HCT116 (cell line): Measurements from ENCODE around the gene SYNJ1. TPM values are rescaled to one million over a fixed set of nuclear protein-coding genes. Genes with fewer than 3 reads are reported as not detected.

ENCODE experiments used
- ATAC-seq: fragments of 200-7000 bp; cut with Tn5 transposase; 2 replicates; pipeline ENCODE4 v1.9.1; 2020; ENCODE audit warnings: mild to moderate bottlenecking, moderate library complexity
- BruUV-seq: library from RNA; stranded (reverse); fragments of 400-500 nt; replicated peaks from 2 replicates; lab custom pipeline; 2021; lab: Mats Ljungman, UMichigan
- CTCF ChIA-PET: fragments of 300-600 bp; sonication (Branson Sonifier 250); formaldehyde crosslinking; loops from one replicate; lab custom pipeline; 2021; ENCODE audit warnings: antibody characterized with exemption; lab: Charles Lee
- POLR2A ChIA-PET: fragments of 300-600, 350-600 bp; sonication (Branson Sonifier 250); formaldehyde crosslinking; loops from one replicate; lab custom pipeline; 2021; ENCODE audit warnings: antibody characterized with exemption; lab: Charles Lee
- RAD21 ChIA-PET, 2 experiments: fragments of 300-600 bp; sonication (Branson Sonifier 250); formaldehyde crosslinking; loops; one replicate each; lab custom pipeline; 2023; ENCODE audit warnings: low total read pairs in 2 of 2; ENCODE audit not compliant: uncharacterized antibody in 2 of 2, unreplicated experiment in 2 of 2, low non-redundant PET in 1 of 2; lab: Charles Lee
- DNase-seq: peaks from one replicate; pipeline ENCODE4 v3.0.0-alpha.2; 2010; ENCODE audit warnings: low read depth, low spot score
- H2AFZ ChIP-seq: fragments of 200-600 bp; shearing (Covaris generic), sonication (generic); 2 replicates; pipeline ENCODE4 v1.6.1; 2017; ENCODE audit warnings: low read depth, mixed run types, mixed read lengths, antibody characterized with exemption, low read length; ENCODE audit not compliant: poor library complexity, severe bottlenecking
- H3K27ac ChIP-seq: 2 replicates; pipeline ENCODE4 v1.5.1; 2012; ENCODE audit warnings: low read depth, low read length
- H3K27me3 ChIP-seq: fragments of 200-600 bp; sonication (generic); 2 replicates; pipeline ENCODE4 v1.6.1; 2016; ENCODE audit warnings: mixed run types, low read length, mixed read lengths; ENCODE audit not compliant: insufficient read depth
- H3K36me3 ChIP-seq, 2 experiments: fragments of 200-500 bp in 1 of 2; fragments of 200-600 bp in 1 of 2; sonication (Bioruptor generic) in 1 of 2; sonication (generic) in 1 of 2; 2 replicates each; pipeline versions ENCODE4 v1.5.1 to v1.6.1; 2014 to 2016; ENCODE audit warnings: low read length in 2 of 2, inconsistent platforms in 1 of 2, mixed read lengths in 1 of 2, mixed run types in 1 of 2; ENCODE audit not compliant: insufficient read depth in 2 of 2, control insufficient read depth in 1 of 2
- H3K4me1 ChIP-seq, 2 experiments: fragments of 200-600 bp in 1 of 2; sonication (generic) in 1 of 2; 2 replicates each; pipeline versions ENCODE4 v1.5.1 to v1.6.1; 2012 to 2017; ENCODE audit warnings: low read length in 2 of 2, inconsistent platforms in 1 of 2, mild to moderate bottlenecking in 1 of 2, mixed read lengths in 1 of 2, mixed run types in 1 of 2, moderate library complexity in 1 of 2; ENCODE audit not compliant: insufficient read depth in 2 of 2, control insufficient read depth in 1 of 2
- H3K4me2 ChIP-seq: fragments of 200-600 bp; sonication (generic); 2 replicates; pipeline ENCODE4 v1.6.1; 2017; ENCODE audit warnings: mixed run types, low read length, mixed read lengths
- H3K4me3 ChIP-seq, 2 experiments: fragments of 200-600 bp in 1 of 2; sonication (generic) in 1 of 2; replicated peaks in 1 of 2; 2 replicates each; pipeline ENCODE4 v1.5.1; 2011 to 2016; ENCODE audit warnings: low read length in 2 of 2, control low read depth in 1 of 2, low read depth in 1 of 2, mild to moderate bottlenecking in 1 of 2, mixed read lengths in 1 of 2, mixed run types in 1 of 2
- H3K79me2 ChIP-seq: fragments of 200-600 bp; sonication (generic); 2 replicates; pipeline ENCODE4 v1.6.1; 2017; ENCODE audit warnings: mild to moderate bottlenecking, mixed run types, low read length, moderate library complexity, mixed read lengths; ENCODE audit not compliant: insufficient read depth
- H3K9ac ChIP-seq: fragments of 200-600 bp; sonication (generic); 2 replicates; pipeline ENCODE4 v1.6.1; 2016; ENCODE audit warnings: low read length, mixed read lengths
- H3K9me2 ChIP-seq: fragments of 200-600 bp; sonication (generic), shearing (Covaris generic); 2 replicates; pipeline ENCODE4 v1.6.1; 2017; ENCODE audit warnings: mixed run types, mild to moderate bottlenecking, moderate library complexity; ENCODE audit not compliant: insufficient read depth
- H3K9me3 ChIP-seq, 2 experiments: fragments of 200-500 bp in 1 of 2; fragments of 200-600 bp in 1 of 2; sonication (Bioruptor generic) in 1 of 2; sonication (generic) in 1 of 2; 2 replicates each; pipeline ENCODE4 v1.6.1; 2014 to 2017; ENCODE audit warnings: low read length in 2 of 2, mixed read lengths in 2 of 2, inconsistent platforms in 1 of 2, low read depth in 1 of 2, mild to moderate bottlenecking in 1 of 2, mixed run types in 1 of 2, moderate library complexity in 1 of 2; ENCODE audit not compliant: control insufficient read depth in 1 of 2, insufficient read depth in 1 of 2
- H4K20me1 ChIP-seq: fragments of 200-600 bp; sonication (generic), shearing (Covaris generic); 2 replicates; pipeline ENCODE4 v1.6.1; 2017; ENCODE audit warnings: mixed run types, mild to moderate bottlenecking, moderate library complexity; ENCODE audit not compliant: insufficient read depth
- ATF3 ChIP-seq: IDR thresholded peaks from 2 replicates; pipeline ENCODE4 v1.6.1; 2012
- CBX3 ChIP-seq: IDR thresholded peaks from 2 replicates; pipeline ENCODE4 v1.6.1; 2012; ENCODE audit warnings: low read depth
- CTCF ChIP-seq, 3 experiments: fragments of 200-600 bp in 1 of 3; sonication (generic) in 1 of 3; IDR thresholded peaks in 2 of 3; conservative IDR thresholded peaks in 1 of 3; 2 replicates each; pipeline ENCODE4 v1.5.1; 2012 to 2017; ENCODE audit warnings: low read depth in 2 of 3, low read length in 2 of 3, antibody characterized with exemption in 1 of 3, borderline replicate concordance in 1 of 3, control low read depth in 1 of 3, mild to moderate bottlenecking in 1 of 3, mixed read lengths in 1 of 3, mixed run types in 1 of 3, moderate library complexity in 1 of 3; ENCODE audit not compliant: insufficient read depth in 1 of 3
- EGR1 ChIP-seq: IDR thresholded peaks from 2 replicates; pipeline ENCODE4 v1.6.1; 2012; ENCODE audit warnings: low read depth
- ELF1 ChIP-seq: IDR thresholded peaks from 2 replicates; pipeline ENCODE4 v1.6.1; 2012; ENCODE audit warnings: low read depth, borderline replicate concordance
- EZH2 ChIP-seq: fragments of 200-600 bp; sonication (generic); IDR thresholded peaks from 2 replicates; pipeline ENCODE4 v1.6.1; 2017; ENCODE audit warnings: antibody characterized with exemption, mixed run types
- POLR2AphosphoS5 ChIP-seq: IDR thresholded peaks from 2 replicates; pipeline ENCODE4 v1.6.1; 2011; ENCODE audit warnings: mild to moderate bottlenecking, low read depth, low read length, moderate library complexity
- RAD21 ChIP-seq: IDR thresholded peaks from 2 replicates; pipeline ENCODE4 v1.6.1; 2012; ENCODE audit warnings: low read depth, mild to moderate bottlenecking
- REST ChIP-seq: IDR thresholded peaks from 2 replicates; pipeline ENCODE4 v1.6.1; 2012; ENCODE audit warnings: low read depth
- SIN3A ChIP-seq: IDR thresholded peaks from 2 replicates; pipeline ENCODE4 v1.6.1; 2012; ENCODE audit warnings: low read depth
- SP1 ChIP-seq: IDR thresholded peaks from 2 replicates; pipeline ENCODE4 v1.6.1; 2012; ENCODE audit warnings: low read depth
- SRF ChIP-seq: IDR thresholded peaks from 2 replicates; pipeline ENCODE4 v1.6.1; 2012; ENCODE audit warnings: low read depth
- ZBTB33 ChIP-seq: IDR thresholded peaks from 2 replicates; pipeline ENCODE4 v1.6.1; 2011; ENCODE audit warnings: mild to moderate bottlenecking, low read length, moderate library complexity; ENCODE audit not compliant: insufficient replicate concordance; ENCODE audit errors: extremely low read depth
- ZFX ChIP-seq: fragments of 450-650 bp; IDR thresholded peaks from 2 replicates; pipeline ENCODE4 v1.6.1; 2017
- ZNF274 ChIP-seq: fragments of 200-500 bp; sonication (Bioruptor generic); IDR thresholded peaks from 2 replicates; pipeline ENCODE4 v1.6.1; 2014; ENCODE audit warnings: mild to moderate bottlenecking, low read depth, low read length, inconsistent platforms
- intact Hi-C: fragments of 100-400 bp; cut with micrococcal nuclease; formaldehyde crosslinking; loops from 2 replicates; pipeline ENCODE4 v1.10.0; 2022
- total RNA-seq: library from RNA; stranded (reverse); gene quantifications from one replicate; pipeline ENCODE4 v1.2.1, GENCODE V29; 2021; ENCODE audit not compliant: unreplicated experiment

SYNJ1 gene
- total RNA-seq, 1 experiment from 2014 or later: 7.2 TPM

GRCh38 chr21:32595431-32595830, 132.4 kb downstream of the SYNJ1 start (continued):
- TF ChIP-seq CTCF (IDR thresholded peaks at IDR 0.05 in 2 of 3, conservative IDR thresholded peaks at IDR 0.05 in 1 of 3; ENCODE audit: borderline replicate concordance in 1 of 3, insufficient read depth in 1 of 3, low read depth in 2 of 3, low read length in 2 of 3) (no peak), SP1 (no peak), EGR1 (no peak), ATF3 (no peak), SRF (no peak), ZBTB33 (no peak), POLR2AphosphoS5 (no peak), ELF1 (no peak), SIN3A (no peak), ZFX (no peak), CBX3 (no peak)

GRCh38 chr21:32593690-32594089, 134.1 kb downstream of the SYNJ1 start:
- no peaks in the 10 kb centered on the region for H3K27me3 ChIP-seq
- no peak overlapping the region for H3K9ac ChIP-seq
- intact Hi-C loops: no loop called here
- no peak overlapping the region for H3K4me3 ChIP-seq
- POLR2A ChIA-PET: no interaction called here
- H3K4me1 ChIP-seq: peaks cover 3 to 14% of the 10 kb centered on the region in 2 experiments; a peak in 3 of 4 replicates
- no peaks in the 10 kb centered on the region for H3K36me3 ChIP-seq
- no peaks in the 10 kb centered on the region for H3K9me2 ChIP-seq
- DNase-seq (no peak), ATAC-seq (no peak)
- H4K20me1 ChIP-seq: no peaks in the 10 kb centered on the region
- no peaks in the 10 kb centered on the region for H3K9me3 ChIP-seq
- H3K79me2 ChIP-seq: no peaks in the 10 kb centered on the region
- RAD21 ChIA-PET: no interaction called here
- no peak overlapping the region for H3K4me2 ChIP-seq
- CTCF ChIA-PET: no interaction called here
- H2AFZ ChIP-seq: no peak overlapping the region
- H3K27ac ChIP-seq: no peak overlapping the region
- no TSS peak for BruUV-seq
- no peak for TF ChIP-seq ELF1
- no peak for TF ChIP-seq SIN3A
- no peak for TF ChIP-seq CTCF (IDR thresholded peaks at IDR 0.05 in 2 of 3, conservative IDR thresholded peaks at IDR 0.05 in 1 of 3; ENCODE audit: borderline replicate concordance in 1 of 3, insufficient read depth in 1 of 3, low read depth in 2 of 3, low read length in 2 of 3)
- no peak for TF ChIP-seq SP1
- TF ChIP-seq REST: no peak
- TF ChIP-seq ZFX: no peak
- no peak for TF ChIP-seq RAD21
- no peak for TF ChIP-seq EZH2
- no peak for TF ChIP-seq ZNF274
